ENCODE data around the gene SYT9. TPM values are rescaled to one million over a fixed set of nuclear protein-coding genes. Genes with fewer than 3 reads are reported as not detected.

The SYT9 gene
- total and polyA plus RNA-seq, 8 donors = 0.10 to 0.89 (median 0.31) TPM; not detected in 3

GRCh38 chr11:7494086-7494745, 242.5 kb downstream of the SYT9 start:
- 48 to 80% (median 59%) methylated on average over 5 of the region's 5 CpGs for WGBS, 5 donors
- DNase-seq = peak in 1 of 2 donors; percentile 39
- peaks cover 0 to 9% (median 0%) of the 10 kb centered on the region in 4 donors for H3K36me3 ChIP-seq
- H3K9me3 ChIP-seq = no peaks in the 10 kb centered on the region
- H3K4me3 ChIP-seq = no peak overlapping the region
- peaks cover 0 to 10% (median 3%) of the 10 kb centered on the region in 4 donors for H3K4me1 ChIP-seq
- intact Hi-C loops (cut with DNase I; ENCODE audit: low total_unique reads) = no loop called here
- TF ChIP-seq, protein P1, sequence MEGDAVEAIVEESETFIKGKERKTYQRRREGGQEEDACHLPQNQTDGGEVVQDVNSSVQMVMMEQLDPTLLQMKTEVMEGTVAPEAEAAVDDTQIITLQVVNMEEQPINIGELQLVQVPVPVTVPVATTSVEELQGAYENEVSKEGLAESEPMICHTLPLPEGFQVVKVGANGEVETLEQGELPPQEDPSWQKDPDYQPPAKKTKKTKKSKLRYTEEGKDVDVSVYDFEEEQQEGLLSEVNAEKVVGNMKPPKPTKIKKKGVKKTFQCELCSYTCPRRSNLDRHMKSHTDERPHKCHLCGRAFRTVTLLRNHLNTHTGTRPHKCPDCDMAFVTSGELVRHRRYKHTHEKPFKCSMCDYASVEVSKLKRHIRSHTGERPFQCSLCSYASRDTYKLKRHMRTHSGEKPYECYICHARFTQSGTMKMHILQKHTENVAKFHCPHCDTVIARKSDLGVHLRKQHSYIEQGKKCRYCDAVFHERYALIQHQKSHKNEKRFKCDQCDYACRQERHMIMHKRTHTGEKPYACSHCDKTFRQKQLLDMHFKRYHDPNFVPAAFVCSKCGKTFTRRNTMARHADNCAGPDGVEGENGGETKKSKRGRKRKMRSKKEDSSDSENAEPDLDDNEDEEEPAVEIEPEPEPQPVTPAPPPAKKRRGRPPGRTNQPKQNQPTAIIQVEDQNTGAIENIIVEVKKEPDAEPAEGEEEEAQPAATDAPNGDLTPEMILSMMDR (IDR thresholded peaks at IDR 0.05) = no peak
- TF ChIP-seq POLR2AphosphoS5 (IDR thresholded peaks at IDR 0.05) (no peak), EP300 (IDR thresholded peaks at IDR 0.05) (no peak), POLR2A (IDR thresholded peaks at IDR 0.05) (no peak)
- H3K27me3 ChIP-seq = no peaks in the 10 kb centered on the region
- no peak overlapping the region for H3K27ac ChIP-seq

DNA sequence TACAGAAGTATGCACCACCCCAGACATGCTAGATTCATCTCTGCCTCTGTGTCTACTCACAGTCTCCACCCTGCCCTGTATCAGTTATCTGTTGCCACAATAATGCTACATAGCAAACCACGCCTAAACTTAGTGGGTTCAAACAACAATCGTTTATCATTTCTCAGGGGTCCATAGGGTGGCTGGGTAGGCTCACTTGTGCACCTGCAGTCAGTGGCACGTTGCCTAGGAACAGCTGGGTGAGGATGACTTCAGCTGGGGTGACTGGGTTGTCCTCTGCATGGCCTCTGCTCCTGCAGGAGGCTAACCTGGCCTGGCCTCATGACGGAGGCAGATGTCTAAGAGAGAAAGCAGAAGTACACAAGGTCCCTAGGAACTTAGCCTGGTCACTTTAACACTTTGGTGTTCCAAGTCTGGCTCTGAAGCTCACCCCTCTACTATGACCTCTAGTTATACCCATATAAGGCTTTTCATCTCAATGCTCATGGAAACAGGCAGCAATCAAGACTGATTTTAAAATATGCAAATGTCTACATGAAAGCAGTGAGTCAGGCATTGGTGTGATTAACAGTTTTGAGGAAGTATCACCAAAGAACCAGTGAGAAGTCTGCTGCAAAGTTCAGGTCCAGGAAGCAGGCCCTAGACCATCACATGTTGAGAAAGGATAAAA, 244.3 kb downstream of the SYT9 start:
- Histone ChIP-seq H3K4me3 (no peak overlapping the region), H3K4me1 (peaks cover 0 to 10% (median 3%) of the 10 kb centered on the region in 4 donors), H3K27me3 (no peaks in the 10 kb centered on the region), H3K36me3 (peaks cover 0 to 9% (median 0%) of the 10 kb centered on the region in 4 donors), H3K27ac (peak overlapping the region in 1 of 5 donors; percentile 39), H3K9me3 (no peaks in the 10 kb centered on the region)
- WGBS, 5 donors = 67 to 80% (median 79%) methylated on average over 4 of the region's 4 CpGs
- DNase-seq = no peak
- intact Hi-C loops (cut with DNase I; ENCODE audit: low total_unique reads) = no loop called here
- no peak for TF ChIP-seq EP300 (IDR thresholded peaks at IDR 0.05)
- TF ChIP-seq, protein P1 (IDR thresholded peaks at IDR 0.05) = no peak
- no peak for TF ChIP-seq POLR2A (IDR thresholded peaks at IDR 0.05)
- TF ChIP-seq POLR2AphosphoS5 (IDR thresholded peaks at IDR 0.05) = no peak

GRCh38 chr11:7498193-7498592, 246.5 kb downstream of the SYT9 start:
- WGBS, 5 donors = 71 to 87% (median 82%) methylated on average over 4 of the region's 4 CpGs
- Histone ChIP-seq H3K27me3 (no peaks in the 10 kb centered on the region), H3K9me3 (no peaks in the 10 kb centered on the region), H3K36me3 (peaks cover 0 to 5% (median 0%) of the 10 kb centered on the region in 4 donors), H3K4me1 (peaks cover 0 to 6% (median 3%) of the 10 kb centered on the region in 4 donors), H3K4me3 (no peak overlapping the region), H3K27ac (no peak overlapping the region)
- intact Hi-C loops (cut with DNase I; ENCODE audit: low total_unique reads) = no loop called here
- DNase-seq = no peak
- TF ChIP-seq POLR2AphosphoS5 (IDR thresholded peaks at IDR 0.05) (no peak), EP300 (IDR thresholded peaks at IDR 0.05) (no peak), POLR2A (IDR thresholded peaks at IDR 0.05) (no peak)
- TF ChIP-seq, protein P1 (IDR thresholded peaks at IDR 0.05) = no peak

- no peak overlapping the region for H3K4me3 ChIP-seq
- peaks cover 0 to 5% (median 0%) of the 10 kb centered on the region in 4 donors for H3K36me3 ChIP-seq
- no peaks in the 10 kb centered on the region for H3K27me3 ChIP-seq
- no peak for DNase-seq
- intact Hi-C loops (cut with DNase I; ENCODE audit: low total_unique reads) = no loop called here
- no peak overlapping the region for H3K27ac ChIP-seq
- H3K4me1 ChIP-seq = no peaks in the 10 kb centered on the region
- TF ChIP-seq POLR2AphosphoS5 (IDR thresholded peaks at IDR 0.05) (no peak), EP300 (IDR thresholded peaks at IDR 0.05) (no peak), POLR2A (IDR thresholded peaks at IDR 0.05) (no peak)
- TF ChIP-seq, protein P1 (IDR thresholded peaks at IDR 0.05) = no peak
- 91 to 100% (median 97%) methylated on average over 1 of the region's 1 CpG for WGBS, 5 donors
- no peaks in the 10 kb centered on the region for H3K9me3 ChIP-seq
These were observed 247.4 kb downstream of the SYT9 start for GRCh38 chr11:7499081-7499480.

Data from stomach (tissue), 9 donors.